B cell (primary cell): ENCODE results near the gene SYCE3. TPM values are rescaled to one million over a fixed set of nuclear protein-coding genes. Genes with fewer than 3 reads are reported as not detected.

Source experiments
- ATAC-seq: fragments of 200-7000 bp; cut with Tn5 transposase; one replicate; pipeline ENCODE4 v1.10.0; 2021; ENCODE audit warnings: low read depth, mild to moderate bottlenecking, moderate number of reproducible peaks, moderate library complexity
- CTCF ChIA-PET: fragments of 350-600 bp; sonication (Branson Sonifier 250); formaldehyde crosslinking; loops from one replicate; lab custom pipeline; 2021; ENCODE audit warnings: antibody characterized with exemption, inconsistent platforms; lab: Charles Lee
- POLR2A ChIA-PET: fragments of 350-600 bp; sonication (Branson Sonifier 250); formaldehyde crosslinking; loops from one replicate; lab custom pipeline; 2021; ENCODE audit warnings: antibody characterized with exemption; lab: Charles Lee
- DNase-seq: peaks from one replicate; pipeline ENCODE4 v3.0.0; 2013
- H2AFZ ChIP-seq: 2 replicates; pipeline ENCODE4 v1.6.1; 2012; ENCODE audit warnings: mild to moderate bottlenecking, low read depth, low read length; ENCODE audit not compliant: insufficient read depth, poor library complexity, severe bottlenecking
- H3K27ac ChIP-seq, 2 donors: 1 replicate in 1 of 2; 2 replicates in 1 of 2; pipeline ENCODE4 v1.5.1; 2012 to 2013; ENCODE audit warnings: low read length in 2 of 2, mild to moderate bottlenecking in 2 of 2, moderate library complexity in 1 of 2
- H3K27me3 ChIP-seq, 4 experiments: fragments of 200-600 bp in 1 of 4; sonication (generic) in 1 of 4; replicated peaks in 1 of 4; 1 replicate in 2 of 4; 2 replicates in 2 of 4; pipeline versions ENCODE4 v1.6.1 to v1.7.0; 2013 to 2016; ENCODE audit warnings: low read length in 3 of 4, mild to moderate bottlenecking in 2 of 4, mixed read lengths in 1 of 4, moderate library complexity in 1 of 4; ENCODE audit not compliant: insufficient read depth in 4 of 4, control insufficient read depth in 3 of 4; ENCODE audit errors: control extremely low read depth in 1 of 4
- H3K36me3 ChIP-seq, 2 experiments: replicated peaks in 1 of 2; 1 replicate in 1 of 2; 2 replicates in 1 of 2; pipeline versions ENCODE4 v1.6.1 to v1.7.1; 2013; ENCODE audit warnings: low read length in 1 of 2; ENCODE audit not compliant: insufficient read depth in 2 of 2, control insufficient read depth in 1 of 2; ENCODE audit errors: control extremely low read depth in 1 of 2, extremely low read depth in 1 of 2
- H3K4me1 ChIP-seq, 2 donors: fragments of 200-600 bp in 1 of 2; sonication (generic) in 1 of 2; 1 replicate in 1 of 2; 2 replicates in 1 of 2; pipeline versions ENCODE4 v1.5.1 to v1.6.1; 2013 to 2017; ENCODE audit warnings: low read length in 2 of 2; ENCODE audit not compliant: control insufficient read depth in 2 of 2, insufficient read depth in 2 of 2
- H3K4me2 ChIP-seq: replicated peaks from 2 replicates; pipeline ENCODE3; 2012; ENCODE audit warnings: mild to moderate bottlenecking, low read depth, low read length; ENCODE audit not compliant: poor library complexity, severe bottlenecking
- H3K4me3 ChIP-seq, 5 experiments: fragments of 200-600 bp in 1 of 5; sonication (generic) in 1 of 5; 1 replicate in 3 of 5; 2 replicates in 2 of 5; pipeline versions ENCODE4 v1.5.1 to v1.7.0; 2011 to 2016; ENCODE audit warnings: low read length in 4 of 5, mild to moderate bottlenecking in 4 of 5, low read depth in 2 of 5, control low read depth in 1 of 5, moderate library complexity in 1 of 5; ENCODE audit not compliant: insufficient read depth in 1 of 5; ENCODE audit errors: control extremely low read depth in 1 of 5, extremely low read depth in 1 of 5
- H3K79me2 ChIP-seq: fragments of 200-600 bp; sonication (generic); one replicate; pipeline ENCODE4 v1.6.0; 2016; ENCODE audit warnings: low read length; ENCODE audit not compliant: control insufficient read depth, insufficient read depth
- H3K9ac ChIP-seq: fragments of 200-600 bp; sonication (generic); 2 replicates; pipeline ENCODE4 v1.6.1; 2017; ENCODE audit warnings: mild to moderate bottlenecking, low read length, moderate library complexity
- H3K9me3 ChIP-seq, 3 donors: one replicate each; pipeline versions ENCODE4 v1.6.1 to v1.7.1; 2013; ENCODE audit warnings: low read length in 2 of 3; ENCODE audit not compliant: control insufficient read depth in 2 of 3, insufficient read depth in 1 of 3; ENCODE audit errors: control extremely low read depth in 1 of 3
- H4K20me1 ChIP-seq: 2 replicates; pipeline ENCODE4 v1.6.0; 2012; ENCODE audit warnings: mild to moderate bottlenecking, low read length; ENCODE audit not compliant: insufficient read depth, control insufficient read depth, poor library complexity, severe bottlenecking
- H3K27ac Mint-ChIP-seq: one replicate; pipeline ENCODE4 v1.8.0; 2021; ENCODE audit warnings: mixed read lengths
- H3K27me3 Mint-ChIP-seq: one replicate; pipeline ENCODE4 v1.8.0; 2021; ENCODE audit warnings: mixed read lengths
- H3K4me1 Mint-ChIP-seq: one replicate; pipeline ENCODE4 v1.8.0; 2021; ENCODE audit warnings: mixed read lengths
- H3K4me3 Mint-ChIP-seq: one replicate; pipeline ENCODE4 v1.8.0; 2021; ENCODE audit warnings: mixed read lengths
- H3K9me3 Mint-ChIP-seq: one replicate; pipeline ENCODE4 v1.8.0; 2022; ENCODE audit warnings: mixed read lengths; ENCODE audit not compliant: insufficient read depth
- CTCF ChIP-seq: fragments of 200-600 bp; IDR thresholded peaks from one replicate; pipeline ENCODE4 v1.8.0; 2022; ENCODE audit warnings: antibody characterized with exemption, mild to moderate bottlenecking
- EZH2 ChIP-seq: IDR thresholded peaks from 2 replicates; pipeline ENCODE4 v1.6.1; 2012; ENCODE audit warnings: borderline replicate concordance, low read depth, mild to moderate bottlenecking, moderate library complexity, low read length; ENCODE audit not compliant: insufficient read depth, poor library complexity, severe bottlenecking
- WGBS: methylation state at CpG from one replicate; pipeline ENCODE4 v1.1.5; 2013; ENCODE audit warnings: missing lambda C conversion rate; ENCODE audit not compliant: insufficient coverage; 5-methylcytosine and 5-hydroxymethylcytosine counted together
- intact Hi-C: fragments of 100-400 bp; cut with micrococcal nuclease; formaldehyde crosslinking; loops from one replicate; pipeline ENCODE4 v1.10.0; 2022
- polyA plus RNA-seq: library from polyadenylated mRNA; depleted of rRNA; stranded (reverse); fragments of >200 nt; gene quantifications from 2 replicates; pipeline ENCODE4 v1.2.3, GENCODE V29; 2012
- total RNA-seq, 2 donors: library from RNA; stranded (reverse); fragments of 120-200 nt in 1 of 2; gene quantifications; 1 replicate in 1 of 2; 2 replicates in 1 of 2; pipeline versions ENCODE4 v1.2.3 to v1.2.4, GENCODE V29; 2013 to 2022

The SYCE3 gene
- total and polyA plus RNA-seq, 2 donors (not counting 1 experiment from before 2014, with no cell fraction given): not detected

- Histone ChIP-seq H3K79me2 (no peaks in the 10 kb centered on the region), H3K4me3 (no peak overlapping the region), H3K27me3 (peaks cover 0 to 64% (median 18%) of the 10 kb centered on the region in 4 experiments), H3K4me2 (no peak overlapping the region), H2AFZ (no peak overlapping the region), H3K9ac (no peak overlapping the region), H3K27ac (no peak overlapping the region), H3K4me1 (peaks cover 3 to 4% of the 10 kb centered on the region in 2 donors), H4K20me1 (no peaks in the 10 kb centered on the region), H3K36me3 (no peaks in the 10 kb centered on the region), H3K9me3 (no peaks in the 10 kb centered on the region)
- intact Hi-C loops: no loop called here
- no peak overlapping the region for H3K4me3 Mint-ChIP-seq
- no peaks in the 10 kb centered on the region for H3K9me3 Mint-ChIP-seq
- DNase-seq: no peak
- WGBS: 90% methylated on average over 20 of the region's 23 CpGs
- H3K27ac Mint-ChIP-seq: no peak overlapping the region
- ATAC-seq: no peak
- H3K4me1 Mint-ChIP-seq: peaks cover 8% of the 10 kb centered on the region
- no peak for TF ChIP-seq CTCF
- no peak for TF ChIP-seq EZH2
- ChIA-PET POLR2A (no interaction called here), CTCF (no interaction called here)
- H3K27me3 Mint-ChIP-seq: peaks cover 43% of the 10 kb centered on the region
Measured at GRCh38 chr22:50605002-50605612, 42.4 kb upstream of the SYCE3 start.

GRCh38 chr22:50604256-50605001, 41.7 kb upstream of the SYCE3 start:
- CTCF ChIA-PET: no interaction called here
- Histone ChIP-seq H3K36me3 (no peaks in the 10 kb centered on the region), H3K9ac (no peak overlapping the region), H4K20me1 (no peaks in the 10 kb centered on the region), H3K27ac (no peak overlapping the region), H3K27me3 (peaks cover 0 to 67% (median 23%) of the 10 kb centered on the region in 4 experiments), H3K4me2 (no peak overlapping the region), H3K4me3 (no peak overlapping the region), H2AFZ (no peak overlapping the region), H3K79me2 (no peaks in the 10 kb centered on the region), H3K4me1 (peaks cover 7 to 9% of the 10 kb centered on the region in 2 donors), H3K9me3 (peaks cover 0 to 7% (median 0%) of the 10 kb centered on the region in 3 donors)
- Mint-ChIP-seq H3K27me3 (peaks cover 42% of the 10 kb centered on the region), H3K27ac (no peak overlapping the region), H3K4me3 (no peak overlapping the region), H3K4me1 (peaks cover 12% of the 10 kb centered on the region), H3K9me3 (no peaks in the 10 kb centered on the region)
- ATAC-seq: no peak
- intact Hi-C loops: no loop called here
- WGBS: 43% methylated on average over 89 of the region's 103 CpGs
- DNase-seq: no peak
- POLR2A ChIA-PET: no interaction called here
- no peak for TF ChIP-seq CTCF
- no peak for TF ChIP-seq EZH2
